Aortic smooth muscle cell (primary cell): ENCODE measurements around the gene KHSRP. TPM values are rescaled to one million over a fixed set of nuclear protein-coding genes. Genes with fewer than 3 reads are reported as not detected.

Experiments
- total RNA-seq: library from RNA; depleted of rRNA; stranded (reverse); fragments of >200 nt; gene quantifications from 2 replicates; pipeline ENCODE4 v1.2.3, GENCODE V29; 2014

KHSRP gene
- total RNA-seq, result 82.6 and 87.7 TPM in 2 replicates

GRCh38 chr19:6424195-6424938 lies at the start of gene KHSRP:
TSS of gene KHSRP (minus strand) at chr19:6424811. CDS start at chr19:6424701, 110 bp downstream.

GRCh38 chr19:6464070-6464873 lies 39.7 kb upstream of the KHSRP start, which contains the start of gene CRB3:
TSS of gene CRB3 (plus strand) at chr19:6464271. CDS start at chr19:6464702, 431 bp downstream.

GRCh38 chr19:6459262-6460098 lies 34.9 kb upstream of the KHSRP start, which contains the start of gene SLC25A23:
TSS of gene SLC25A23 (minus strand) at chr19:6459792. CDS start at chr19:6459628, 164 bp downstream.

GRCh38 chr19:6433663-6434062 lies 9.1 kb upstream of the KHSRP start, which contains the start of gene SLC25A41:
TSS of gene SLC25A41 (minus strand) at chr19:6433763. CDS start at chr19:6433693, 70 bp downstream.

GRCh38 chr19:6393074-6393982 lies 31.3 kb downstream of the KHSRP start, which contains the start of gene GTF2F1:
TSS of gene GTF2F1 (minus strand) at chr19:6393164. CDS start at chr19:6392995, 169 bp downstream.

GRCh38 chr19:6375411-6376010 lies 49.1 kb downstream of the KHSRP start, which contains the start of gene PSPN:
TSS of gene PSPN (minus strand) at chr19:6375933. CDS start at chr19:6375849, 84 bp downstream.

GRCh38 chr19:6372594-6373095 lies 52.0 kb downstream of the KHSRP start, which contains the start of gene ALKBH7:
TSS of gene ALKBH7 (plus strand) at chr19:6372794. CDS start at chr19:6372821, 27 bp downstream.

Other genes starting within 250 kb of the KHSRP start
- gene MLLT1, start 144.8 kb downstream of the KHSRP start, total RNA-seq, result 3.8 and 5.7 TPM in 2 replicates
- gene ACER1, start 91.2 kb downstream of the KHSRP start, total RNA-seq, result not detected in 2 replicates
- 37.7 and 49.4 TPM in 2 replicates for gene CLPP, start 63.3 kb downstream of the KHSRP start, total RNA-seq
- 22.9 and 26.0 TPM in 2 replicates for gene ALKBH7, start 52.0 kb downstream of the KHSRP start, total RNA-seq
- 0.68 and 0.79 TPM in 2 replicates for gene PSPN, start 48.9 kb downstream of the KHSRP start, total RNA-seq
- gene GTF2F1, start 31.6 kb downstream of the KHSRP start, total RNA-seq, result 51.9 and 70.5 TPM in 2 replicates
- not detected in 2 replicates for gene SLC25A41, start 9.0 kb upstream of the KHSRP start, total RNA-seq
- gene SLC25A23, start 35.0 kb upstream of the KHSRP start, total RNA-seq, result 6.1 and 7.9 TPM in 2 replicates
- gene CRB3, start 39.5 kb upstream of the KHSRP start, total RNA-seq, result not detected in 2 replicates
- not detected in 2 replicates for gene DENND1C, start 57.0 kb upstream of the KHSRP start, total RNA-seq
- gene TUBB4A, start 77.5 kb upstream of the KHSRP start, total RNA-seq, result not detected in 2 replicates
- gene TNFSF9, start 106.2 kb upstream of the KHSRP start, total RNA-seq, result 0.19 TPM in 1 of 2 replicates, not detected in the other
- not detected in 2 replicates for gene CD70, start 166.3 kb upstream of the KHSRP start, total RNA-seq
- not detected in 2 replicates for gene TNFSF14, start 245.3 kb upstream of the KHSRP start, total RNA-seq